ENCODE data around the gene ZNF93.

- TF ChIP-seq CTCF (IDR thresholded peaks at IDR 0.05) = no peak
- TF ChIP-seq POLR2A (IDR thresholded peaks at IDR 0.05) = no peak
Measured at GRCh38 chr19:19860756-19861390, 39.9 kb upstream of the ZNF93 start.

Data from prostate gland (tissue), 2 donors.